ENCODE data around the gene LMBR1. TPM values are rescaled to one million over a fixed set of nuclear protein-coding genes. Genes with fewer than 3 reads are reported as not detected.
"Not testable (repeated sequence)": the region's sequence is repeated elsewhere in the genome, so short reads cannot be mapped to it uniquely, and the experiment has no call there.

The LMBR1 gene
- total RNA-seq, 1 donor from 2014 or later: 37.3 TPM

DNA sequence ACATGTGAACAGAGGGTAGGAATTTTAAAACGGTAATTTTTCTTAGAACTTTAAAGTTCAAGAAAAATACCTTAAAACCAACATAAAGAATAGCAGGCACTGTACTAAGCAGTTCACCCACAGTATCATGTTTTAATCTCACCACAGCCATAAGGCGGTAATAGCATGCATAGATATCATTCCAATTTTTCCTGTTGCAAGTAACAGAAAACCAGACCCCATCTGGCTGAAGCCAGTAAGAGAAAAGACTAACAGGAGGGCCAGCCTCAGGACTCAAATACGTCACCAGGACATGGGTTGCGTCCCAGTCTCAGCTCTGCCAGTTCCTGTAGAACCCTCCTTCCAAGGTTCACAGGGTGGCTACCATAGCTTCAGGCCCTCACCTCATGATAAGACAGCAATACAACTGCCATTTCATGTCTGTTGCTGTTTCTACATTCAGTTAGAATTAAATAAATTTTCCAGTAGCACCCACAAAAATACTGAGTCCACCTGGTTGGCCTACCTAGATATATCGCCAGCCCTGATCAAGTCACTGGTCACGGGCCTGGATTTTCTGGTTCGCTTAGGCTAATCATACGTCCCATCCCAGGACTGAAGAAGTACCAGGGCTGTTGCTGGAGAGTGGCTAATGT lies 254.4 kb downstream of the LMBR1 start:
- H3K9me3 Mint-ChIP-seq (ENCODE audit: low read depth): peaks cover 10% of the 10 kb centered on the region
- no peak overlapping the region for H3K27ac Mint-ChIP-seq (ENCODE audit: unreplicated experiment)
- no peak for DNase-seq (ENCODE audit: low spot score)
- peaks cover 30% of the 10 kb centered on the region for H3K4me1 Mint-ChIP-seq (ENCODE audit: low read depth)
- TF ChIP-seq, protein P1, sequence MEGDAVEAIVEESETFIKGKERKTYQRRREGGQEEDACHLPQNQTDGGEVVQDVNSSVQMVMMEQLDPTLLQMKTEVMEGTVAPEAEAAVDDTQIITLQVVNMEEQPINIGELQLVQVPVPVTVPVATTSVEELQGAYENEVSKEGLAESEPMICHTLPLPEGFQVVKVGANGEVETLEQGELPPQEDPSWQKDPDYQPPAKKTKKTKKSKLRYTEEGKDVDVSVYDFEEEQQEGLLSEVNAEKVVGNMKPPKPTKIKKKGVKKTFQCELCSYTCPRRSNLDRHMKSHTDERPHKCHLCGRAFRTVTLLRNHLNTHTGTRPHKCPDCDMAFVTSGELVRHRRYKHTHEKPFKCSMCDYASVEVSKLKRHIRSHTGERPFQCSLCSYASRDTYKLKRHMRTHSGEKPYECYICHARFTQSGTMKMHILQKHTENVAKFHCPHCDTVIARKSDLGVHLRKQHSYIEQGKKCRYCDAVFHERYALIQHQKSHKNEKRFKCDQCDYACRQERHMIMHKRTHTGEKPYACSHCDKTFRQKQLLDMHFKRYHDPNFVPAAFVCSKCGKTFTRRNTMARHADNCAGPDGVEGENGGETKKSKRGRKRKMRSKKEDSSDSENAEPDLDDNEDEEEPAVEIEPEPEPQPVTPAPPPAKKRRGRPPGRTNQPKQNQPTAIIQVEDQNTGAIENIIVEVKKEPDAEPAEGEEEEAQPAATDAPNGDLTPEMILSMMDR (IDR thresholded peaks at IDR 0.05): no peak
- no peak overlapping the region for H3K4me3 Mint-ChIP-seq (ENCODE audit: unreplicated experiment)
- H3K27me3 Mint-ChIP-seq (ENCODE audit: low read depth): no peaks in the 10 kb centered on the region
- H3K36me3 Mint-ChIP-seq (ENCODE audit: low read depth): peaks cover 2% of the 10 kb centered on the region

DNA sequence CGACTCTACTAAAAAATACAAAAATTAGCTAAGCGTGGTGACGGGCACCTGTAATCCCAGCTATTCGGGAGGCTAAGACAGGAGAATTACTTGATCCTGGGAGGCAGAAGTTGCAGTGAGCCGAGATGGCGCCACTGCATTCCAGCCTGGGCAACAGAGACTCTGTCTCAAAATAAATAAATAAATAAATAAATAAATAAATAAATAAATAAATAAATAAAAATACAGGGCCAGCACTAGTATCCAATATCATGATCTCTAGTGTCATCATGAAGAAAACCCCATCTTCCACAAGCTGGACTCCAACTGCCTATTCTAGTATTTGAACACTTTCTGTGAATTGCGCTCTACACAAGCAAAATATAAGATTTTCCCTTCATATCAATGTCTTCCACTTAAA lies 255.9 kb downstream of the LMBR1 start:
- H3K36me3 Mint-ChIP-seq (ENCODE audit: low read depth); H3K4me3 Mint-ChIP-seq (ENCODE audit: unreplicated experiment); DNase-seq (ENCODE audit: low spot score); H3K27ac Mint-ChIP-seq (ENCODE audit: unreplicated experiment); H3K27me3 Mint-ChIP-seq (ENCODE audit: low read depth): not testable (repeated sequence)
- peaks cover 10% of the 10 kb centered on the region for H3K9me3 Mint-ChIP-seq (ENCODE audit: low read depth)
- H3K4me1 Mint-ChIP-seq (ENCODE audit: low read depth): peaks cover 30% of the 10 kb centered on the region

DNA sequence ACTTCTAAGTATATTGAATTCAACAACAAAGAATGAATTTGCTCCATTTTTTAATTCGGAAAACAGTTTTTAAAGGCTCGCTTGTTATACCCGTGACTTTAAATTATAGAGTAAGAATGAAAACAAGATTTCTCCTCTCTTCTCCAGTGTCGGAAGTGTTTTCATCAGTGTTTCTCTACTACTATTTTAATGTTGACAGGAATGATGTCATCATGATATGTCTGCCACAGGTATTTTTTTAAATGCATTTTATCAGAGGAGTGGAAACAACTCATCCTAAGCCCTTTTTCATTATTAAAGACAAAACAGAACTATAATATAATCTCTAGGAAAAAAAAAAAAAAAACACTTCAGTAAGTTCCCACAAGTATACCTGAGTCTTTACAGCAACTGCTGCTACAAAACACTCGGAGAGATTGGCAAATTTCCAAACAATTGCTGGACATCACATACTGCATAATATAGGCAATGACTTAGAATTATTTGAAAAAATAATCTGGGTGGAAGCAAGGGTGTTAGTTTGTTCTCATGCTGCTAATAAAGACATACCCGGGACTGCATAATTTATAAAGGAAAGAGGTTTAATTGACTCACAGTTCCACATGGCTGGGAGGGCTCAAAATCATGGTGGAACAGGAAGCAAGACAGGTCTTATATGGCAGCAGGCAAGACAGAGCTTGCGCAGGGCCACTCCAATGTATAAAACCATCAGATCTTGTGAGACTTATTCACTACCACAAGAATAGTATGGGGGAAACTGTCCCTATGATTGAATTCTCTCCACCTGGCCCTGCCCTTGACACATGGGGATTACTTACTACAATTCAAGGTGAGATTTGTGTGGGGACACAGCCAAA lies 257.2 kb downstream of the LMBR1 start:
- DNase-seq (ENCODE audit: low spot score): no peak
- Mint-ChIP-seq H3K9me3 (ENCODE audit: low read depth) (peaks cover 10% of the 10 kb centered on the region), H3K4me1 (ENCODE audit: low read depth) (peaks cover 22% of the 10 kb centered on the region), H3K27me3 (ENCODE audit: low read depth) (no peaks in the 10 kb centered on the region), H3K4me3 (ENCODE audit: unreplicated experiment) (no peak overlapping the region), H3K27ac (ENCODE audit: unreplicated experiment) (no peak overlapping the region), H3K36me3 (ENCODE audit: low read depth) (peaks cover 2% of the 10 kb centered on the region)
- TF ChIP-seq, protein P1 (IDR thresholded peaks at IDR 0.05): no peak

DNA sequence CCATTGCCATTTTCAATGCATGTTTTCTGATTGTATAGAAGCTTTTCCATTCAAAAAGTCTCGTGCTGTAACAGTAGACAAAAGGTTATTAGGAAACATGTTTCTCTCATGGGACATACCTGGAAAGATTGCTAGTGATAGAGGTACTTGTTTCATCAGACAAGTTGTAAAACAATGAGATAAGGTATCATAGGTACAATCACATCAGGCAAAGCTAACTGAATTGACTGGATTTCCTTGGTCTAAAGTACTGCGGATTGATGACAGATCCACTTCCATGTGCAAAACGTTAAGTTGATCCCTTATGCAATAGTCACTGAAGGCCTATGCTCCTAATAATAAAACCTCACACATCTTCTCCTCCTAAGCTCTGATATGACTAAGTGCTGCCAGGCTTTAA lies 258.9 kb downstream of the LMBR1 start:
- TF ChIP-seq, protein P1 (IDR thresholded peaks at IDR 0.05): no peak
- Mint-ChIP-seq H3K36me3 (ENCODE audit: low read depth) (peaks cover 2% of the 10 kb centered on the region), H3K4me1 (ENCODE audit: low read depth) (peaks cover 14% of the 10 kb centered on the region), H3K27ac (ENCODE audit: unreplicated experiment) (no peak overlapping the region), H3K27me3 (ENCODE audit: low read depth) (no peaks in the 10 kb centered on the region), H3K4me3 (ENCODE audit: unreplicated experiment) (no peak overlapping the region), H3K9me3 (ENCODE audit: low read depth) (peaks cover 14% of the 10 kb centered on the region)
- DNase-seq (ENCODE audit: low spot score): no peak

DNA sequence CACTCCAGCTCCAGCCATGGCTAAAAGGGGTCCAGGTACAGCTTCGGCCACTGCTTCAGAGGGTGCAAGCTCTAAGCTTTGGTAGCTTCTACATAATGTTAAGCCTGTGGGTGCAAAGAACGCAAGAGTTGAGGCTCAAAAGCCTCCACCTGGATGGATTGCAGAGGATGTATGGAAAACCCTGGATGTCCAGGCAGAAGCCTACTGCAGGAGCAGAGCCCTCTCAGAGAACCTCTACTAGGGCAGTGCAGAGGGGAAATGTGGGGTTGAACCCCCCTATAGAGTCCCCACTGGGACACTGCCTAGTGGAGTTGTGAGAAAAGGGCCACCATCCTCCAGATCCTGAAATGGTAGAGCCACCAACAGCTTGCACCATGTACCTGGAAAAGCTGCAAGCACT lies 263.1 kb downstream of the LMBR1 start:
- no peak for DNase-seq (ENCODE audit: low spot score)
- Mint-ChIP-seq H3K36me3 (ENCODE audit: low read depth) (no peaks in the 10 kb centered on the region), H3K4me1 (ENCODE audit: low read depth) (no peaks in the 10 kb centered on the region), H3K27ac (ENCODE audit: unreplicated experiment) (no peak overlapping the region), H3K27me3 (ENCODE audit: low read depth) (no peaks in the 10 kb centered on the region), H3K9me3 (ENCODE audit: low read depth) (peaks cover 17% of the 10 kb centered on the region), H3K4me3 (ENCODE audit: unreplicated experiment) (no peak overlapping the region)
- TF ChIP-seq, protein P1 (IDR thresholded peaks at IDR 0.05): no peak
